SK-N-SH treated with all-trans-retinoic acid at 6 μM for 48 hours (cell line): ENCODE measurements around the gene CLEC2B.

ENCODE experiments used
- ARNTL ChIP-seq: fragments of 450-650 bp; formaldehyde crosslinking; IDR thresholded peaks from 2 replicates; pipeline ENCODE4 v1.5.0; 2020; ENCODE audit warnings: low read depth, mild to moderate bottlenecking, moderate library complexity, borderline replicate concordance
- CSDC2 ChIP-seq: fragments of 250-450 bp; sonication (Bioruptor Pico); IDR thresholded peaks from 2 replicates; pipeline ENCODE4 v1.5.0; 2020; ENCODE audit warnings: mild to moderate bottlenecking, moderate library complexity
- ESRRG ChIP-seq: fragments of 250-450 bp; sonication (Bioruptor Pico); IDR thresholded peaks from 2 replicates; pipeline ENCODE4 v1.6.1; 2021; ENCODE audit warnings: mild to moderate bottlenecking
- RARB ChIP-seq: fragments of 250-450 bp; sonication (Bioruptor Pico); IDR thresholded peaks from 2 replicates; pipeline ENCODE4 v1.8.0; 2021; ENCODE audit warnings: mild to moderate bottlenecking, moderate library complexity
- ZFP3 ChIP-seq: fragments of 250-450 bp; sonication (Bioruptor Pico); IDR thresholded peaks from 2 replicates; pipeline ENCODE4 v1.5.0; 2020; ENCODE audit warnings: mild to moderate bottlenecking, moderate library complexity
- TF ChIP-seq, protein P1 (sequence below): fragments of 250-450 bp; sonication (Bioruptor Pico); IDR thresholded peaks from 2 replicates; pipeline ENCODE4 v1.5.1; 2020; ENCODE audit warnings: low read depth, mild to moderate bottlenecking, moderate library complexity

DNA sequence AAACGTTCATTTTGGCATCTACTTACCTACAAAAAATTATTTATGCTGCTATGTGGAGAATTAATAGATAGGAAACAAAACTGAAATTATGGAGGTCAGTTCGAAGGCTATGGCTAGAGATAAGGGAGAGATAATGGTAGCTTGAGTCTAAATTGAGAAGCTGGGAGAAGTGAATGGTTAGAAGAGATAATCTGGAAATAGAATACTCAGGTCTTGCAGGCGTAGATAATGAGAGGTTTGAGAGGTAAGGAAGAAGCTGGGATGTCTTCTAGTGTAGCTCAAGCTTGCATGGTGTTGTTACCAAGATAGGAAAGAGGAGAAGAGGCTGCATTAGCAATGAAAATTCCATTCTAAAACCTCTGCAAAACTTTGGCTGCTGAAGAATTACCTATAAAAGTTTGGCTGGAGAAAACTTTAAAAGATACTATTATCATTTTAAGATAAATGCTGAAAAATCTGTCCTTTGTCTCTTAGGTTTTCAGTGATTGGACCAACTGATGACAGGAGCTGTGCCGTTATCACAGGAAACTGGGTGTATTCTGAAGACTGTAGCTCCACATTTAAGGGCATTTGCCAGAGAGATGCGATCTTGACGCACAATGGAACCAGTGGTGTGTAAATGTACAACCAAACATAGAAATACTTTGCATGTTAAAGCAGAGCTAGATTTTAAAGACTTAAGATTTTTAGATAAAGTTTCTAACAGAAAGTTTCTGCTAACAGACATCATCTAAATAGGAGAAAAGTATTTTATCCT, 26.2 kb upstream of the CLEC2B start:
- TF ChIP-seq RARB = no peak
- TF ChIP-seq ARNTL (CRISPR knock-in tag) = no peak
- TF ChIP-seq, protein P1, sequence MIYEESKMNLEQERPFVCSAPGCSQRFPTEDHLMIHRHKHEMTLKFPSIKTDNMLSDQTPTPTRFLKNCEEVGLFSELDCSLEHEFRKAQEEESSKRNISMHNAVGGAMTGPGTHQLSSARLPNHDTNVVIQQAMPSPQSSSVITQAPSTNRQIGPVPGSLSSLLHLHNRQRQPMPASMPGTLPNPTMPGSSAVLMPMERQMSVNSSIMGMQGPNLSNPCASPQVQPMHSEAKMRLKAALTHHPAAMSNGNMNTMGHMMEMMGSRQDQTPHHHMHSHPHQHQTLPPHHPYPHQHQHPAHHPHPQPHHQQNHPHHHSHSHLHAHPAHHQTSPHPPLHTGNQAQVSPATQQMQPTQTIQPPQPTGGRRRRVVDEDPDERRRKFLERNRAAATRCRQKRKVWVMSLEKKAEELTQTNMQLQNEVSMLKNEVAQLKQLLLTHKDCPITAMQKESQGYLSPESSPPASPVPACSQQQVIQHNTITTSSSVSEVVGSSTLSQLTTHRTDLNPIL (CRISPR knock-in tag) = no peak
- TF ChIP-seq CSDC2 (CRISPR knock-in tag) = no peak
- no peak for TF ChIP-seq ESRRG (CRISPR knock-in tag)
- TF ChIP-seq ZFP3 (CRISPR knock-in tag) = no peak
